Endothelial cell of umbilical vein (primary cell): Measurements from ENCODE around the gene SUV39H1.

Experiments
- EZH2 ChIP-seq: IDR thresholded peaks from 2 replicates; pipeline ENCODE4 v1.6.1; 2012; ENCODE audit warnings: borderline replicate concordance, low read depth, mild to moderate bottlenecking, moderate library complexity, low read length, inconsistent platforms; ENCODE audit not compliant: severe bottlenecking
- GATA2 ChIP-seq: IDR thresholded peaks from 2 replicates; pipeline ENCODE4 v1.7.0; 2011; ENCODE audit warnings: low read depth, mild to moderate bottlenecking, moderate library complexity, mixed read lengths, low read length; ENCODE audit not compliant: insufficient read length, insufficient read depth
- JUN ChIP-seq: IDR thresholded peaks from 2 replicates; pipeline ENCODE4 v1.6.1; 2011; ENCODE audit warnings: borderline replicate concordance, low read depth; ENCODE audit not compliant: insufficient read length, insufficient read depth
- MYC ChIP-seq: IDR thresholded peaks from one replicate; pipeline ENCODE4 v1.6.1; 2011; ENCODE audit warnings: mild to moderate bottlenecking, low read depth, low read length
- POLR2A ChIP-seq: IDR thresholded peaks from 2 replicates; pipeline ENCODE4 v1.6.1; 2012; ENCODE audit warnings: low read depth, mild to moderate bottlenecking, control low read depth, low read length
- POLR2AphosphoS5 ChIP-seq: IDR thresholded peaks from 2 replicates; pipeline ENCODE4 v1.6.1; 2012; ENCODE audit warnings: low read depth, mild to moderate bottlenecking, control low read depth, low read length, moderate library complexity; ENCODE audit not compliant: insufficient read depth
- TF ChIP-seq, protein P1 (sequence below), 2 donors: IDR thresholded peaks; 1 replicate in 1 of 2; 2 replicates in 1 of 2; pipeline ENCODE4 v1.5.1; 2011; ENCODE audit warnings: low read length in 2 of 2, mild to moderate bottlenecking in 2 of 2, moderate library complexity in 2 of 2, control low read depth in 1 of 2, inconsistent platforms in 1 of 2, low read depth in 1 of 2; ENCODE audit not compliant: insufficient read depth in 1 of 2; ENCODE audit errors: extremely low read depth in 1 of 2

GRCh38 chrX:48711929-48712505 is 15.5 kb downstream of the SUV39H1 start:
- TF ChIP-seq, protein P1, sequence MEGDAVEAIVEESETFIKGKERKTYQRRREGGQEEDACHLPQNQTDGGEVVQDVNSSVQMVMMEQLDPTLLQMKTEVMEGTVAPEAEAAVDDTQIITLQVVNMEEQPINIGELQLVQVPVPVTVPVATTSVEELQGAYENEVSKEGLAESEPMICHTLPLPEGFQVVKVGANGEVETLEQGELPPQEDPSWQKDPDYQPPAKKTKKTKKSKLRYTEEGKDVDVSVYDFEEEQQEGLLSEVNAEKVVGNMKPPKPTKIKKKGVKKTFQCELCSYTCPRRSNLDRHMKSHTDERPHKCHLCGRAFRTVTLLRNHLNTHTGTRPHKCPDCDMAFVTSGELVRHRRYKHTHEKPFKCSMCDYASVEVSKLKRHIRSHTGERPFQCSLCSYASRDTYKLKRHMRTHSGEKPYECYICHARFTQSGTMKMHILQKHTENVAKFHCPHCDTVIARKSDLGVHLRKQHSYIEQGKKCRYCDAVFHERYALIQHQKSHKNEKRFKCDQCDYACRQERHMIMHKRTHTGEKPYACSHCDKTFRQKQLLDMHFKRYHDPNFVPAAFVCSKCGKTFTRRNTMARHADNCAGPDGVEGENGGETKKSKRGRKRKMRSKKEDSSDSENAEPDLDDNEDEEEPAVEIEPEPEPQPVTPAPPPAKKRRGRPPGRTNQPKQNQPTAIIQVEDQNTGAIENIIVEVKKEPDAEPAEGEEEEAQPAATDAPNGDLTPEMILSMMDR (IDR thresholded peaks at IDR 0.05; ENCODE audit: extremely low read depth in 1 of 2, insufficient read depth in 1 of 2, low read depth in 1 of 2, low read length in 2 of 2): no peak
- no peak for TF ChIP-seq POLR2A
- no peak for TF ChIP-seq EZH2
- TF ChIP-seq POLR2AphosphoS5: no peak
- no peak for TF ChIP-seq GATA2
- no peak for TF ChIP-seq JUN
- TF ChIP-seq MYC: no peak
